Liver (tissue), 9 donors: ENCODE results near the gene RFLNA. TPM values are rescaled to one million over a fixed set of nuclear protein-coding genes. Genes with fewer than 3 reads are reported as not detected.

Experiments used
- DNase-seq: peaks from one replicate; pipeline ENCODE4 v3.0.0-alpha.2; 2017; ENCODE audit warnings: low spot score
- H3K27ac ChIP-seq, 2 donors: one replicate each; pipeline ENCODE4 v1.7.0; 2013; ENCODE audit warnings: inconsistent platforms in 2 of 2, low read length in 2 of 2, control low read depth in 1 of 2, low read depth in 1 of 2, mild to moderate bottlenecking in 1 of 2
- H3K27me3 ChIP-seq, 4 donors: one replicate each; pipeline versions ENCODE4 v1.6.1 to v1.7.0; 2013; ENCODE audit warnings: low read length in 3 of 4, inconsistent platforms in 1 of 4, mild to moderate bottlenecking in 1 of 4, moderate library complexity in 1 of 4; ENCODE audit not compliant: control insufficient read depth in 4 of 4, insufficient read depth in 4 of 4
- H3K36me3 ChIP-seq, 4 donors: one replicate each; pipeline versions ENCODE4 v1.6.1 to v1.7.0; 2013; ENCODE audit warnings: low read length in 3 of 4, mild to moderate bottlenecking in 3 of 4, low read depth in 1 of 4, moderate library complexity in 1 of 4; ENCODE audit not compliant: control insufficient read depth in 4 of 4, insufficient read depth in 3 of 4
- H3K4me1 ChIP-seq, 4 donors: one replicate each; pipeline versions ENCODE4 v1.6.1 to v1.7.0; 2013; ENCODE audit warnings: low read length in 3 of 4, mild to moderate bottlenecking in 3 of 4, moderate library complexity in 1 of 4; ENCODE audit not compliant: control insufficient read depth in 4 of 4, insufficient read depth in 4 of 4
- H3K4me3 ChIP-seq, 3 donors: one replicate each; pipeline versions ENCODE4 v1.6.1 to v1.7.0; 2013; ENCODE audit warnings: low read length in 3 of 3, control low read depth in 1 of 3, low read depth in 1 of 3, mild to moderate bottlenecking in 1 of 3
- H3K9ac ChIP-seq, 2 donors: one replicate each; pipeline ENCODE4 v1.7.0; 2013; ENCODE audit warnings: low read length in 2 of 2, mild to moderate bottlenecking in 2 of 2, moderate library complexity in 2 of 2, control low read depth in 1 of 2, low read depth in 1 of 2
- H3K9me3 ChIP-seq, 4 donors: one replicate each; pipeline versions ENCODE4 v1.6.1 to v1.7.0; 2013; ENCODE audit warnings: low read length in 3 of 4; ENCODE audit not compliant: control insufficient read depth in 4 of 4
- ATF3 ChIP-seq: IDR thresholded peaks from 2 replicates; pipeline ENCODE4 v1.6.1; 2016; ENCODE audit warnings: antibody characterized with exemption
- CTCF ChIP-seq: fragments of 150-350 bp; IDR thresholded peaks from 2 replicates; pipeline ENCODE4 v1.5.1; 2017; ENCODE audit warnings: improper control_type of control experiment, low read depth, low read length; ENCODE audit not compliant: missing input control
- EGR1 ChIP-seq, 2 donors: IDR thresholded peaks; 2 replicates each; pipeline ENCODE4 v1.6.1; 2016 to 2018; ENCODE audit warnings: antibody characterized with exemption in 2 of 2, low read depth in 2 of 2
- FOXA1 ChIP-seq: IDR thresholded peaks from 2 replicates; pipeline ENCODE4 v1.6.1; 2016; ENCODE audit warnings: antibody characterized with exemption
- FOXA2 ChIP-seq: IDR thresholded peaks from 2 replicates; pipeline ENCODE4 v1.6.1; 2016; ENCODE audit warnings: antibody characterized with exemption
- GABPA ChIP-seq, 2 donors: IDR thresholded peaks in 1 of 2; conservative IDR thresholded peaks in 1 of 2; 2 replicates each; pipeline ENCODE4 v1.6.1; 2016; ENCODE audit warnings: antibody characterized with exemption in 2 of 2, mild to moderate bottlenecking in 1 of 2, moderate library complexity in 1 of 2
- HNF4A ChIP-seq, 2 donors: conservative IDR thresholded peaks; 2 replicates each; pipeline ENCODE4 v1.6.1; 2016; ENCODE audit warnings: antibody characterized with exemption in 2 of 2, mild to moderate bottlenecking in 2 of 2
- HNF4G ChIP-seq: IDR thresholded peaks from 2 replicates; pipeline ENCODE4 v1.6.1; 2016; ENCODE audit warnings: antibody characterized with exemption
- JUND ChIP-seq, 2 donors: IDR thresholded peaks; 2 replicates each; pipeline ENCODE4 v1.6.1; 2016; ENCODE audit warnings: antibody characterized with exemption in 2 of 2
- NR2F2 ChIP-seq: IDR thresholded peaks from 2 replicates; pipeline ENCODE4 v1.6.1; 2016; ENCODE audit warnings: antibody characterized with exemption
- RAD21 ChIP-seq, 2 donors: IDR thresholded peaks; 2 replicates each; pipeline ENCODE4 v1.6.1; 2016; ENCODE audit warnings: antibody characterized with exemption in 2 of 2, mild to moderate bottlenecking in 2 of 2
- REST ChIP-seq: IDR thresholded peaks from 2 replicates; pipeline ENCODE4 v1.6.1; 2016; ENCODE audit warnings: antibody characterized with exemption, mild to moderate bottlenecking
- RXRA ChIP-seq, 2 donors: IDR thresholded peaks; 2 replicates each; pipeline ENCODE4 v1.6.1; 2017 to 2018; ENCODE audit warnings: antibody characterized with exemption in 2 of 2, mild to moderate bottlenecking in 1 of 2
- SP1 ChIP-seq: IDR thresholded peaks from 2 replicates; pipeline ENCODE4 v1.6.1; 2018; ENCODE audit warnings: antibody characterized with exemption, mild to moderate bottlenecking
- TAF1 ChIP-seq: conservative IDR thresholded peaks from 2 replicates; pipeline ENCODE4 v1.6.1; 2016; ENCODE audit warnings: antibody characterized with exemption, mild to moderate bottlenecking
- YY1 ChIP-seq: IDR thresholded peaks from 2 replicates; pipeline ENCODE4 v1.6.1; 2016; ENCODE audit warnings: antibody characterized with exemption, mild to moderate bottlenecking
- ZBTB33 ChIP-seq: IDR thresholded peaks from 2 replicates; pipeline ENCODE4 v1.6.1; 2016; ENCODE audit warnings: antibody characterized with exemption
- WGBS: extraction: QIAGEN DNeasy Blood & Tissue Kit; methylation state at CpG from one replicate; pipeline ENCODE4 v1.1.7; 2013; 5-methylcytosine and 5-hydroxymethylcytosine counted together
- polyA plus RNA-seq, 2 donors: library from polyadenylated mRNA; stranded (reverse) in 1 of 2; unstranded in 1 of 2; fragments of 200-250 nt in 1 of 2; fragments of >200 nt in 1 of 2; fragmentation: Nextera tagmentation in 1 of 2; extraction: Ambion mirVana in 1 of 2; gene quantifications; one replicate each; pipeline versions ENCODE4 v1.2.1 to v1.2.3, GENCODE V29; 2013 to 2015
- total RNA-seq, 2 donors: library from RNA; depleted of rRNA; stranded (reverse); fragments of >200 nt; gene quantifications; one replicate each; pipeline ENCODE4 v1.2.3, GENCODE V29; 2014
- TF ChIP-seq, protein P1 (sequence below): IDR thresholded peaks from 2 replicates; pipeline ENCODE4 v1.6.1; 2016; ENCODE audit warnings: antibody characterized with exemption
- donor health status: healthy.
- donor health status: healthy.
- donor health status: healthy.
- donor health status: healthy.
- donor health status: healthy.

RFLNA gene
- total and polyA plus RNA-seq, 4 donors: 0.05 TPM; not detected in 2

- Histone ChIP-seq H3K9ac (no peak overlapping the region), H3K4me1 (peaks cover 0 to 16% (median 10%) of the 10 kb centered on the region in 4 donors), H3K27ac (no peak overlapping the region), H3K4me3 (no peak overlapping the region), H3K9me3 (no peaks in the 10 kb centered on the region), H3K27me3 (no peaks in the 10 kb centered on the region), H3K36me3 (peaks cover 19 to 81% (median 40%) of the 10 kb centered on the region in 4 donors)
- TF ChIP-seq NR2F2 (no peak), FOXA1 (no peak), EGR1 (IDR thresholded peaks at IDR 0.05; ENCODE audit: low read depth in 2 of 2) (no peak), JUND (IDR thresholded peaks at IDR 0.05) (no peak), CTCF (no peak), SP1 (no peak), GABPA (IDR thresholded peaks at IDR 0.05 in 1 of 2, conservative IDR thresholded peaks at IDR 0.05 in 1 of 2) (no peak), ZBTB33 (no peak), FOXA2 (no peak), RAD21 (IDR thresholded peaks at IDR 0.05) (no peak), RXRA (IDR thresholded peaks at IDR 0.05) (no peak), HNF4G (no peak), ATF3 (no peak), YY1 (no peak), REST (no peak), TAF1 (no peak), HNF4A (conservative IDR thresholded peaks at IDR 0.05) (no peak)
- TF ChIP-seq, protein P1, sequence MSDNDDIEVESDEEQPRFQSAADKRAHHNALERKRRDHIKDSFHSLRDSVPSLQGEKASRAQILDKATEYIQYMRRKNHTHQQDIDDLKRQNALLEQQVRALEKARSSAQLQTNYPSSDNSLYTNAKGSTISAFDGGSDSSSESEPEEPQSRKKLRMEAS: no peak
- no peak for DNase-seq
- WGBS: 95% methylated on average over 32 of the region's 32 CpGs
Measured at GRCh38 chr12:124348659-124349380, 53.9 kb downstream of the RFLNA start.
